T47D (cell line): ENCODE data around the gene MAP2K3.
"Not testable (repeated sequence)": the region's sequence is repeated elsewhere in the genome, so short reads cannot be mapped to it uniquely, and the experiment has no call there.

Experiments
- DNase-seq, 2 experiments: peaks; one replicate each; pipeline versions ENCODE4 v3.0.0 to v3.0.0-alpha.2; 2011 to 2012; ENCODE audit warnings: low read depth in 1 of 2, low spot score in 1 of 2
- JUND ChIP-seq: IDR thresholded peaks from 2 replicates; pipeline ENCODE4 v1.6.1; 2012; ENCODE audit warnings: low read depth
- in situ Hi-C: cut with HindIII; loops from 2 replicates; pipeline ENCODE4 v1.10.0; 2016; ENCODE audit warnings: low sequenced_read_pairs, low pct_unique_long_range_greater_than_20kb

The MAP2K3 gene

GRCh38 chr17:21310061-21310765 lies 25.7 kb downstream of the MAP2K3 start:
- in situ Hi-C loops, DNase-seq: not testable (repeated sequence)

- in situ Hi-C loops, DNase-seq: not testable (repeated sequence)
Observed at GRCh38 chr17:21310766-21311602, 26.5 kb downstream of the MAP2K3 start.

- in situ Hi-C loops: no loop called here
- DNase-seq: no peak
- TF ChIP-seq JUND: no peak
Observed at GRCh38 chr17:21313320-21313719, 28.8 kb downstream of the MAP2K3 start.

GRCh38 chr17:21313761-21314160 lies 29.2 kb downstream of the MAP2K3 start:
- DNase-seq, in situ Hi-C loops: not testable (repeated sequence)

GRCh38 chr17:21314261-21314664 lies 29.8 kb downstream of the MAP2K3 start:
- in situ Hi-C loops, DNase-seq: not testable (repeated sequence)

- DNase-seq, in situ Hi-C loops: not testable (repeated sequence)
Observed at GRCh38 chr17:21314701-21315111, 30.2 kb downstream of the MAP2K3 start.

- DNase-seq: not testable (repeated sequence)
Observed at GRCh38 chr17:21315246-21316000, 30.9 kb downstream of the MAP2K3 start.

GRCh38 chr17:21316212-21316886 lies 31.8 kb downstream of the MAP2K3 start:
- in situ Hi-C loops, DNase-seq: not testable (repeated sequence)

More at GRCh38 chr17:21315246-21316000, 30.9 kb downstream of the MAP2K3 start:
- in situ Hi-C loops: not testable (repeated sequence)

GRCh38 chr17:21316887-21317500 lies 32.5 kb downstream of the MAP2K3 start:
- in situ Hi-C loops, DNase-seq: not testable (repeated sequence)

GRCh38 chr17:21317821-21318220 lies 33.3 kb downstream of the MAP2K3 start:
- in situ Hi-C loops, DNase-seq: not testable (repeated sequence)

- TF ChIP-seq JUND: no peak
- in situ Hi-C loops: no loop called here
- DNase-seq: no peak
Observed at GRCh38 chr17:21318439-21318838, 33.9 kb downstream of the MAP2K3 start.

- in situ Hi-C loops, DNase-seq: not testable (repeated sequence)
Observed at GRCh38 chr17:21318856-21319255, 34.3 kb downstream of the MAP2K3 start.

GRCh38 chr17:21319256-21319655 lies 34.7 kb downstream of the MAP2K3 start:
- DNase-seq, in situ Hi-C loops: not testable (repeated sequence)

GRCh38 chr17:21319686-21320375 lies 35.3 kb downstream of the MAP2K3 start:
- DNase-seq, in situ Hi-C loops: not testable (repeated sequence)

GRCh38 chr17:21320430-21320829 lies 35.9 kb downstream of the MAP2K3 start:
- in situ Hi-C loops, DNase-seq: not testable (repeated sequence)

GRCh38 chr17:21321061-21321460 lies 36.5 kb downstream of the MAP2K3 start:
- in situ Hi-C loops: not testable (repeated sequence)

More at GRCh38 chr17:21321061-21321460, 36.5 kb downstream of the MAP2K3 start:
- not testable (repeated sequence) for DNase-seq
